Heart left ventricle (tissue), 13 donors: Measurements from ENCODE around the gene CEP89.

Experiments
- CTCF ChIP-seq, 12 donors: fragments of 200-600 bp; sonication (generic) in 4 of 12; IDR thresholded peaks; one replicate each; pipeline versions ENCODE4 v1.5.0 to v1.8.0; 2018 to 2022; ENCODE audit warnings: antibody characterized with exemption in 12 of 12, mild to moderate bottlenecking in 5 of 12
- POLR2A ChIP-seq, 2 donors: fragments of 450-650 bp; IDR thresholded peaks; one replicate each; pipeline ENCODE4 v1.6.1; 2017; ENCODE audit warnings: antibody characterized with exemption in 2 of 2, mild to moderate bottlenecking in 2 of 2, moderate library complexity in 2 of 2
- donor health status: ischemic (EF 13 %, LVEDD 7.1; RV severe dilation, severe dysfunction).
- donor health status: DM: no; HTN: yes; CAD: no.
- donor health status: DM: no; HTN: no; CAD: no.
- donor health status: ischemic (EF 25% LVEDD 6.9; RV normal size, moderate dysfunction).
- donor health status: ischemic (EF 25% LVEDD 5.7; RV mildly dilated, moderate dysfunction).
- donor health status: ischemic (EF 35%, LVEDD 5.7; RV mildly dilated, moderate dysfunction).
- donor health status: nonischemic (EF 11% LVEDD 7.7; RV severe dilation, severe dysfunction).
- donor health status: DM: yes; HTN: yes; CAD: no.
- donor health status: PGD.
- donor health status: ischemic (EF 29% LVEDD 5.4; RV normal size, mild dysfunction).
- donor health status: nonischemic (EF 23%, LVEDD 6.1; RV moderate dilation, normal function).

GRCh38 chr19:32873247-32873959 lies 98.4 kb downstream of the CEP89 start:
- TF ChIP-seq CTCF (IDR thresholded peaks at IDR 0.05) (no peak), POLR2A (IDR thresholded peaks at IDR 0.05) (no peak)
